ENCODE measurements around the gene SPRR1B.

DNA sequence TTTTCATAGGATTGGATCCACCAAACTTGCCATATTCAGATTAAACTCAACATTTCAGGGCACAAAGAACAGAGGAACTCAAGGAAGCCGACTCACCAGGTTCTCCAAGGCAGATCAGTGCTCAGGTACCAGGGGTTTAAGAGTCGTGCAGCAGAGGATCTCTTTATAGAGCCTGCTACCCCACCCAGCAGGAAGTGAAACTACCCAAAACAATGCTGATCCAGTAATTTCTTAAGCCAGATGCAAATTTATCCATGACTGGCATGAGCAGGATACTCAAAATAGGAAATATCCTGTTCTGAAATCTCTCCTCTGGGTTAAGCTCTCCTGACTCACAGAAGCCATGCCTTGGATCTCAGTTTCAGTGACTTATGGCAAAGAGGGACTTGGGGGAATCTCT lies 26.4 kb downstream of the SPRR1B start, which contains the start of gene SPRR2A:
- TF ChIP-seq, protein P1, sequence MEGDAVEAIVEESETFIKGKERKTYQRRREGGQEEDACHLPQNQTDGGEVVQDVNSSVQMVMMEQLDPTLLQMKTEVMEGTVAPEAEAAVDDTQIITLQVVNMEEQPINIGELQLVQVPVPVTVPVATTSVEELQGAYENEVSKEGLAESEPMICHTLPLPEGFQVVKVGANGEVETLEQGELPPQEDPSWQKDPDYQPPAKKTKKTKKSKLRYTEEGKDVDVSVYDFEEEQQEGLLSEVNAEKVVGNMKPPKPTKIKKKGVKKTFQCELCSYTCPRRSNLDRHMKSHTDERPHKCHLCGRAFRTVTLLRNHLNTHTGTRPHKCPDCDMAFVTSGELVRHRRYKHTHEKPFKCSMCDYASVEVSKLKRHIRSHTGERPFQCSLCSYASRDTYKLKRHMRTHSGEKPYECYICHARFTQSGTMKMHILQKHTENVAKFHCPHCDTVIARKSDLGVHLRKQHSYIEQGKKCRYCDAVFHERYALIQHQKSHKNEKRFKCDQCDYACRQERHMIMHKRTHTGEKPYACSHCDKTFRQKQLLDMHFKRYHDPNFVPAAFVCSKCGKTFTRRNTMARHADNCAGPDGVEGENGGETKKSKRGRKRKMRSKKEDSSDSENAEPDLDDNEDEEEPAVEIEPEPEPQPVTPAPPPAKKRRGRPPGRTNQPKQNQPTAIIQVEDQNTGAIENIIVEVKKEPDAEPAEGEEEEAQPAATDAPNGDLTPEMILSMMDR (IDR thresholded peaks at IDR 0.05): no peak
- no peak for TF ChIP-seq POLR2A (IDR thresholded peaks at IDR 0.05)

Data from right lobe of liver (tissue), 4 donors.